Measurements from ENCODE around the gene FAHD1. TPM values are rescaled to one million over a fixed set of nuclear protein-coding genes. Genes with fewer than 3 reads are reported as not detected.

FAHD1 gene
- total RNA-seq, result 10 to 100 TPM; 20.4 to 43.2 (median 39.5) TPM

DNA sequence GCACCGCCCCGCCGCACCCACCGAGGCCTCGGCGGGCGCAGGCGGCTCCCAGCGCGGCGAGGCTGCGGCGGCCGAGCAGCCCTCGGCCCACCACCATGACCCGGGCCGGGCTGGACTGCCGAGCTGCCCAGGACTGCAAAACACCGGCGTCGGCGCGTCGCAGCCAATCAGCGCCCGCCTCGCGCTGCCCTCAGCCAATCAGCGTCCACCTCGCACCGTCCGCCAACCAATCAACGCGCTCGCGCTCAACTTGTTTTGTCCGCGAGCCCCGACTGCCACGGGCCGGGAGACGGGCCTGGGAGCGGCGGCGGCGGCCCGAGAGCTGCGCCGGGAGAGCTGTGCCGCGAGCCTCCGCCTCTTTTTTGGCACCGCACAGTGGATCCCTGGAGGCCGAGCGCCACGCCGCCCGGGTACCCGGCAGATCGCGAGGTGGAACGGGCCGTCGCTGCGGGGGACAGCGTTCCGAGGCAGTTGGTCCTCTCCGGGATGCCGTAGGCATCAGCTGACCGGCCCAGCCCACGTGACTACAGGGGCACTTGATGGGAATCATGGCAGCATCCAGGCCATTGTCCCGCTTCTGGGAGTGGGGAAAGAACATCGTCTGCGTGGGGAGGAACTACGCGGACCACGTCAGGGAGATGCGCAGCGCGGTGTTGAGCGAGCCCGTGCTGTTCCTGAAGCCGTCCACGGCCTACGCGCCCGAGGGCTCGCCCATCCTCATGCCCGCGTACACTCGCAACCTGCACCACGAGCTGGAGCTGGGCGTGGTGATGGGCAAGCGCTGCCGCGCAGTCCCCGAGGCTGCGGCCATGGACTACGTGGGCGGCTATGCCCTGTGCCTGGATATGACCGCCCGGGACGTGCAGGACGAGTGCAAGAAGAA, at the start of gene FAHD1, which contains the start of gene HAGH:
Gene FAHD1 (plus strand): TSS at position 516 of the 883 bp plus-strand sequence. CDS start 33 bp downstream, at position 549.
Gene HAGH (minus strand): TSS at position 135 of the 883 bp plus-strand sequence. CDS start 38 bp downstream, at position 97.
- no peak for TF ChIP-seq EP300 (IDR thresholded peaks at IDR 0.05)
- TF ChIP-seq POLR2AphosphoS5 (IDR thresholded peaks at IDR 0.05), result peak; percentile 83 to 84
- TF ChIP-seq CTCF (IDR thresholded peaks at IDR 0.05), result no peak
- no peak for TF ChIP-seq POLR2A (IDR thresholded peaks at IDR 0.05; ENCODE audit: low read depth)
- WGBS, result 0% methylated on average over 4 of the region's 104 CpGs
- Histone ChIP-seq H3K9me3 (no peaks in the 10 kb centered on the region), H3K36me3 (peaks cover 11 to 35% (median 22%) of the 10 kb centered on the region in 4 donors), H3K4me1 (peaks cover 46 to 70% (median 56%) of the 10 kb centered on the region in 4 donors), H3K4me3 (peak within 1 kb of the TSS; percentile 79 to 97 (median 90)), H3K27me3 (no peaks in the 10 kb centered on the region), H3K27ac (replicated peaks in 1 of 4) (peak within 1 kb of the TSS; percentile 90 to 94 (median 92))
- intact Hi-C loops (cut with DNase I), result loop anchor here (1.0 kb wide), 1 partner anchor 54 kb away; the partner anchor contains the start of gene MRPS34
- peak; percentile 99 for DNase-seq (ENCODE audit: extremely low spot score)

GRCh38 chr16:1777375-1778199, 49.4 kb upstream of the FAHD1 start:
- no peaks in the 10 kb centered on the region for H3K27me3 ChIP-seq
- H3K4me1 ChIP-seq, result peaks cover 32 to 60% (median 53%) of the 10 kb centered on the region in 4 donors
- whole genome bisulfite sequencing, result 82% methylated on average over 17 of the region's 36 CpGs
- peaks cover 20 to 63% (median 62%) of the 10 kb centered on the region in 4 donors for H3K36me3 ChIP-seq
- no peaks in the 10 kb centered on the region for H3K9me3 ChIP-seq
- DNase-seq (ENCODE audit: extremely low spot score), result no peak
- H3K4me3 ChIP-seq, result no peak overlapping the region
- intact Hi-C loops (cut with DNase I), result no loop called here
- H3K27ac ChIP-seq (replicated peaks in 1 of 4), result no peak overlapping the region
- no peak for TF ChIP-seq POLR2AphosphoS5 (IDR thresholded peaks at IDR 0.05)
- TF ChIP-seq CTCF (IDR thresholded peaks at IDR 0.05), result no peak
- no peak for TF ChIP-seq EP300 (IDR thresholded peaks at IDR 0.05)
- no peak for TF ChIP-seq POLR2A (IDR thresholded peaks at IDR 0.05; ENCODE audit: low read depth)

DNA sequence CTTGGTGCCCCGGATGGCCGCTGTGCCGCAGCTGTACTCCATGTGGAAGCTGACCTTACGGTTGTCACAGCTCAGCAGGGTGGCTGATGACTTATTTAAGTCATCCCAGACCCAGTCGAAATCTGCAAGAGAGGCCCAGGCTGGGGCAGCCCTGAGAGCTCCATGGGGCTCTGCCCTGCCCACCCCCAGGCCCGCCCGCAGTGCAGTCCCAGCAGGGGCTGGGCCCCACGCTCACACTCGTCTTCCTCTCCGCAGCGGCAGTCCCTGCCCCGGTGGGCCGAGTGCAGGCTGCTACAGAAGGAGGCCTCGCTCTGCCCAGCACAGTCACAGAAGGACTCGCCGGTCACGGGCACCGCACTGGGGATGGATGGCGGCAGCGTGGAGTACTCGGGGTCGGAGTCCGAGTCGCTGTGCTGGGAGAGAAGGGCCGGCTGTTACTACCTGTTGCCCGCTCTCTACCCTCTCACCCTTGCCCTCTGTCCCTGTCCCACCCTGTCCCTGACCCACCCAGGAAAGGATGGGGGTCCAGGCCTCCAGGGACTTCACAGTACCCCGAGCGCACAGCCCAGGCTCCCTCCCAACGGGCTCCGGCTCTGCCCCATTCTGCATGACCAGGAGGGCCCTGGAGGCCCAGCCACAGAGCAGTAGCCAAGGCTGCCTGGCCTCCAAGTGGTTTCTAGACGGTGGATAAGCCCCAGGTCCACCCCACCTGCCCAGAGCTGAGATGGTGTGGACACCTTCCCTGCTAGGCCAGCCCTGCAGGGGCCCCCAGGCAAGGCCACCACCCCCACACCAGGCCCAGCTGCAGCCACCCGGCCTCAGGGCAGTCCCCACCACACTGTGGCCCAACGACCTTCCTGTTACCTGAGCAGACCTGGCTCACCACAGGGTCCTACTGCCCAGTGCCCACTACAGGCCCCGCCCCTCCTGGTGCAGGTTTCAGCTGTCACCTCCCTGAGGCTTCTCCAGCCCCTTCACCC, 48.5 kb upstream of the FAHD1 start:
- intact Hi-C loops (cut with DNase I), result no loop called here
- H3K36me3 ChIP-seq, result peaks cover 20 to 63% (median 62%) of the 10 kb centered on the region in 4 donors
- H3K9me3 ChIP-seq, result no peaks in the 10 kb centered on the region
- peaks cover 34 to 63% (median 54%) of the 10 kb centered on the region in 4 donors for H3K4me1 ChIP-seq
- no peak overlapping the region for H3K4me3 ChIP-seq
- DNase-seq (ENCODE audit: extremely low spot score), result no peak
- WGBS, result 83% methylated on average over 20 of the region's 34 CpGs
- no peaks in the 10 kb centered on the region for H3K27me3 ChIP-seq
- TF ChIP-seq CTCF (IDR thresholded peaks at IDR 0.05), result no peak
- no peak for TF ChIP-seq EP300 (IDR thresholded peaks at IDR 0.05)
- no peak for TF ChIP-seq POLR2A (IDR thresholded peaks at IDR 0.05; ENCODE audit: low read depth)
- no peak for TF ChIP-seq POLR2AphosphoS5 (IDR thresholded peaks at IDR 0.05)
- no peak overlapping the region for H3K27ac ChIP-seq (replicated peaks in 1 of 4)

DNA sequence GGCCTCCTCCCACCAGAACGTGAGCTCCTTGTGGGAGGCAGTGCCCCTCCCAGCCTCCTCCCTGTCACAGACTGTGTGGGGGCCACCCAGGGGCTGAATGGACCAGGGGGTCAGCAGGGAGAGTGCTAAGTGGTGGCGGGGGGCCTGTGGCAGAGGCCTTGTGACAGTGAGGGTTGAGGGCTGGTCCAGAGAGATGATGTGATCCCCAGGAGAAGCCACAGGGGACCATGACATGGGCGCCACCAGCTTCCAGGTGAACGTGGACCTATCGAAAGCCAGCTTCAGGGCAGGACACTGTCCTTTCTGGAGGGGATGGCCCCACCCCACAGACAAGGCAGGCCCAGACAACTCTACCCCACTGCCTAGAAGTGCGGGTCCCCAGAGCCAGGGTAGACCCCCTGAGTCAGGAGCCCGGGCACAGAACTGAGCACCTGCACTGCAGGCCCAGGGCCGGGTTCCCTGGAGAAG, 47.7 kb upstream of the FAHD1 start:
- intact Hi-C loops (cut with DNase I), result no loop called here
- no peak for DNase-seq (ENCODE audit: extremely low spot score)
- WGBS, result 78% methylated on average over 7 of the region's 8 CpGs
- H3K27me3 ChIP-seq, result no peaks in the 10 kb centered on the region
- peaks cover 20 to 63% (median 62%) of the 10 kb centered on the region in 4 donors for H3K36me3 ChIP-seq
- H3K4me1 ChIP-seq, result peaks cover 36 to 63% (median 54%) of the 10 kb centered on the region in 4 donors
- no peaks in the 10 kb centered on the region for H3K9me3 ChIP-seq
- no peak overlapping the region for H3K4me3 ChIP-seq
- no peak overlapping the region for H3K27ac ChIP-seq (replicated peaks in 1 of 4)
- no peak for TF ChIP-seq EP300 (IDR thresholded peaks at IDR 0.05)
- TF ChIP-seq CTCF (IDR thresholded peaks at IDR 0.05), result no peak
- no peak for TF ChIP-seq POLR2AphosphoS5 (IDR thresholded peaks at IDR 0.05)
- no peak for TF ChIP-seq POLR2A (IDR thresholded peaks at IDR 0.05; ENCODE audit: low read depth)
